ENCODE data around the gene ITGB1.
"Not testable (repeated sequence)": the region's sequence is repeated elsewhere in the genome, so short reads cannot be mapped to it uniquely, and the experiment has no call there.

ITGB1 gene

GRCh38 chr10:32931593-32931992, 26.4 kb downstream of the ITGB1 start:
- DNase-seq, result no peak

GRCh38 chr10:32930036-32930435, 28.0 kb downstream of the ITGB1 start:
- no peak for DNase-seq

- DNase-seq, result no peak
These were observed 28.4 kb downstream of the ITGB1 start for GRCh38 chr10:32929634-32930033.

GRCh38 chr10:32927750-32928149, 30.3 kb downstream of the ITGB1 start:
- DNase-seq, result no peak

GRCh38 chr10:32923849-32924248, 34.2 kb downstream of the ITGB1 start:
- DNase-seq, result no peak

- DNase-seq, result no peak
These were observed 34.9 kb downstream of the ITGB1 start for GRCh38 chr10:32923134-32923533.

- DNase-seq, result no peak
These were observed 35.9 kb downstream of the ITGB1 start for GRCh38 chr10:32922170-32922569.

- DNase-seq, result not testable (repeated sequence)
These were observed 40.2 kb downstream of the ITGB1 start for GRCh38 chr10:32917817-32918216.

GRCh38 chr10:32911285-32912016, 46.6 kb downstream of the ITGB1 start:
- DNase-seq, result no peak

- DNase-seq, result not testable (repeated sequence)
These were observed 48.1 kb downstream of the ITGB1 start for GRCh38 chr10:32909970-32910369.

GRCh38 chr10:32909456-32909855, 48.6 kb downstream of the ITGB1 start:
- no peak for DNase-seq

GRCh38 chr10:32906595-32906994, 51.4 kb downstream of the ITGB1 start:
- no peak for DNase-seq

- no peak for DNase-seq
These were observed 52.6 kb downstream of the ITGB1 start for GRCh38 chr10:32905466-32905865.

GRCh38 chr10:32901815-32902214, 56.2 kb downstream of the ITGB1 start:
- DNase-seq, result no peak

GRCh38 chr10:32895200-32895968, 62.6 kb downstream of the ITGB1 start:
- not testable (repeated sequence) for DNase-seq

GRCh38 chr10:32893916-32894664, 63.9 kb downstream of the ITGB1 start:
- DNase-seq, result no peak

GRCh38 chr10:32893434-32893833, 64.6 kb downstream of the ITGB1 start:
- DNase-seq, result no peak

- DNase-seq, result no peak
These were observed 66.8 kb downstream of the ITGB1 start for GRCh38 chr10:32891261-32891660.

GRCh38 chr10:32890444-32890843, 67.6 kb downstream of the ITGB1 start:
- DNase-seq, result no peak

- DNase-seq, result no peak
These were observed 68.3 kb downstream of the ITGB1 start for GRCh38 chr10:32889631-32890212.

GRCh38 chr10:32888161-32888927, 69.7 kb downstream of the ITGB1 start:
- no peak for DNase-seq

GRCh38 chr10:32887481-32887880, 70.5 kb downstream of the ITGB1 start:
- DNase-seq, result no peak
